ENCODE measurements around the gene CD244. TPM values are rescaled to one million over a fixed set of nuclear protein-coding genes. Genes with fewer than 3 reads are reported as not detected.
"Not testable (repeated sequence)": the region's sequence is repeated elsewhere in the genome, so short reads cannot be mapped to it uniquely, and the experiment has no call there.

Gene CD244
- total RNA-seq, 2 donors from 2014 or later = 0.48 TPM; not detected in 1

DNA sequence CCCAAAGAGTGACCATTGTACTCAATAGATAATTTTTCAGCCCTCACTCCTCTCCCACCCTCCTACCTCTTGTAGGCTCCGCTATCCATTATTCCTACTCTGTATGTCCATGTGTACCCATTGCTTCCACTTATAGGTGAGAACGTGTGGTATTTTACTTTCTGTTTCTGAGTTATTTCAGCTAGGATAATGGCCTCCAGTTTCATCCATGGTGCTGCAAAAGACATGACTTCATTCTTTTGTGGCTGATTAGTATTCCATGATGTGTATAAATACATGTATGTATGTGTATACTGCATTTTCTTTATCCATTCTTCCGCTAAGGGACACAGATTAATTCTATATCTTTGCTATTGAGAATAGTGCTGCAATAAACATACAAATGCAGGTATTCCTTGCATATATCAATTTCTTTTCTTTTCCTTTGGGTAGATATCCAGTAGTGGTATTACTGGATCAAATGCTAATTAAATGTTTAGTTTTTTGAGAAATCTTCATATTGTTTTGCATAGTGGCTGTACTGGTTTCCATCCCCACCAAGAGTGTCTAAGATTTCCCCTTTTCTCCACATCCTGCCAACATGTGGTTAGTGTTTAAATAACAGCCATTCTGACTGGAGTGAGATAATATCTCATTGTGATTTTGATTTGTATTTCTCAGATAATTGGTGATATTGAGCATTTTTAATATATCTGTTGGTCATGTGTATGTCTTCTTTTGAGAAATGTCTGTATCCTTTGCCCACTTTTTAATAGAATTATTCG, 61.9 kb downstream of the CD244 start:
- H3K27ac Mint-ChIP-seq = peak overlapping the region; percentile 75
- peak; percentile 33 for ATAC-seq (replicated peaks)
- H3K4me3 Mint-ChIP-seq = peak overlapping the region; percentile 83
- peaks cover 66% of the 10 kb centered on the region for H3K4me1 Mint-ChIP-seq
- peaks cover 39% of the 10 kb centered on the region for H3K36me3 Mint-ChIP-seq (ENCODE audit: low read depth)
- no peaks in the 10 kb centered on the region for H3K27me3 Mint-ChIP-seq
- peaks cover 3% of the 10 kb centered on the region for H3K9me3 Mint-ChIP-seq

DNA sequence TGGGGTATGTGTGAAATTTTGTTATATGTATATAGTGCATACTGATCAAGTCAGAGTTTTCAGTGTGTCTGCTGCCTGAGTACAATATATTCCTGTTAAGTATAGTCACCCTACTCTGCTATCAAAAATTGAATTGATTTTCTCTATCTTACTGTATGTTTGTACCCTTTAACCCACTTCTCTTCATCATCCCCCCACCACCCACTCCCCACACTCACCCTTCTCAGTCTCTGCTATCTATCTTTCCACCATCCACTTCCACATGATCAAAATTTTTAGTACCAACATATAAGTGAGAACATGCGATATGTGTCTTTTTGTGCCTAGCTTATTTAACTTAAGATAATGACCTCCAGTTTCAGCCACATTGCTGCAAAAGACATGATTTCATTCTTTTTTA, 62.5 kb downstream of the CD244 start:
- Mint-ChIP-seq H3K4me3 (peak overlapping the region; percentile 83), H3K36me3 (ENCODE audit: low read depth) (peaks cover 34% of the 10 kb centered on the region), H3K27me3 (no peaks in the 10 kb centered on the region), H3K9me3 (no peaks in the 10 kb centered on the region), H3K4me1 (peaks cover 70% of the 10 kb centered on the region), H3K27ac (no peak overlapping the region)
- no peak for ATAC-seq (replicated peaks)

DNA sequence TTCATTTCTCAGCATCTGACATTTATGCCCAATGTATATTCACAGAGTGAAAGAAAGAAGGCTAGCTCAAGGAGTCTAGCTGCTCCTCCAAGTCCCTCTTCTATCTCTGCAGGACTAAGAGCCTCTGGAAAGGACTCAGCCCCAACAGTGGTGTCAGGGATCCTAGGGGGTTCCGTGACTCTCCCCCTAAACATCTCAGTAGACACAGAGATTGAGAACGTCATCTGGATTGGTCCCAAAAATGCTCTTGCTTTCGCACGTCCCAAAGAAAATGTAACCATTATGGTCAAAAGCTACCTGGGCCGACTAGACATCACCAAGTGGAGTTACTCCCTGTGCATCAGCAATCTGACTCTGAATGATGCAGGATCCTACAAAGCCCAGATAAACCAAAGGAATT, 63.0 kb downstream of the CD244 start:
- Mint-ChIP-seq H3K27ac (peak overlapping the region; percentile 75), H3K4me1 (peaks cover 67% of the 10 kb centered on the region), H3K36me3 (ENCODE audit: low read depth) (peaks cover 29% of the 10 kb centered on the region), H3K27me3 (no peaks in the 10 kb centered on the region), H3K4me3 (peak overlapping the region; percentile 83), H3K9me3 (no peaks in the 10 kb centered on the region)
- no peak for ATAC-seq (replicated peaks)

DNA sequence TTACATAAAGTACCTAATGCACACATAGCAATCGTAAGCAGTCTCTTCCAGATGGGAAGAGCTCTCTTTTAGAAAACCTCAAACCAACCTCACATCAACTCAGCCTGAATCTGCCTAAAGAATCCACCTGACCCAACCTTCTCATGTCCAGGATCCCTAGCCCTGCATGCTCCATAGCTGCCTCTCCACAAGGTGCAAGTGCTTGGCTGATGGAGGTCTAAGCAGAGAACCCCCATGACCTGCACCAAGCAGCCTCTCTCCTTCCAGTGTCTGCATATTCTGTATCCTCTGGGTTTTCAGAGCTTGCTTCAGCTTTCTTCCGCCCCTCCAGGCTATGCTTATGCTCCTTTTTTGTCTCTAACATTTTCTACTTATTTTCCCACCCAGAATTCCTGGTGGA, 64.2 kb downstream of the CD244 start:
- Mint-ChIP-seq H3K27me3 (no peaks in the 10 kb centered on the region), H3K27ac (peak overlapping the region; percentile 75), H3K9me3 (no peaks in the 10 kb centered on the region), H3K36me3 (ENCODE audit: low read depth) (peaks cover 20% of the 10 kb centered on the region), H3K4me1 (peaks cover 65% of the 10 kb centered on the region), H3K4me3 (peak overlapping the region; percentile 83)
- no peak for ATAC-seq (replicated peaks)

DNA sequence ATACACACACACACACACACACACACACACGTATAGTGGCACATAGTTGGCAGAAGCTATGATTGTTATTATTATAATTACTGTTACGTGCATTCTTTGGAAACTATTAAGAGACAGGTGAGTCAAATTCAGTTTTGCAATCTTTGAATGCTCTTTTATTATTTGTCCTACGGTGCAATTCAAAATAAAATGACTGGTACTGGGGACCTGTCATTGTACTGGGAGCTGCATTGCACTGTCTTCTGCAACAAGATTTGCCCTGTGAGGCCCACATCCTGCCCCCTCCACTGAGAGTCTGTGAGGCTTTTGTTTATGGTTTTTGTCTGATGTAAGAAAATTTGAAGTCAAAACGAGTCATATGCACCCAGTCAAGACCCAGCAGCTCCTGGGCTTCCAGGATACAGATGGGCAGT, 64.8 kb downstream of the CD244 start:
- H3K4me1 Mint-ChIP-seq = peaks cover 65% of the 10 kb centered on the region
- no peaks in the 10 kb centered on the region for H3K9me3 Mint-ChIP-seq

DNA sequence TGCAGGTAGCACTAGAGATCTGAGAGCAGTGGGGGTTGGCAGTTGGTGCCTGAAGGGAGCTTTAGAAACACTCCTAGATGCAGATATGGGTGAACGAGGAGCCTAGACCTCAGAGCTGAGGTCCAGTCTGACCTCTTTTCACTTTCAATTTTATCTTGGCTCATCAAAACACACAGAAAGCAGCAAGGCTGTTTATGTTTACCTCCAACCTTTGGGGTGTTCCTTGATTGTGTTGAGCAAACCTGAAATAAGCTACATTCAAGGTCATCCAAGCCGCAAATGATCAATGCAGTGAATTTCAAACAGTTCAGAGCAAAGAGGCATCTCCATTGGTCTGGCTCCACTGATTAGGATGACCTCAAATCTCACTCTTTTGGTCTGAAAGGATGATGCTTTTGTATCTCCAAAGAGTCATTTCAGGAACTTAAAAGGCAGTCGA, 65.4 kb downstream of the CD244 start:
- H3K27ac Mint-ChIP-seq = peak overlapping the region; percentile 82
- peaks cover 10% of the 10 kb centered on the region for H3K36me3 Mint-ChIP-seq (ENCODE audit: low read depth)

More for the DNA sequence above, 64.8 kb downstream of the CD244 start:
- H3K27me3 Mint-ChIP-seq = no peaks in the 10 kb centered on the region
- H3K27ac Mint-ChIP-seq = peak overlapping the region; percentile 82
- peak overlapping the region; percentile 83 for H3K4me3 Mint-ChIP-seq
- peak; percentile 40 for ATAC-seq (replicated peaks)
- peaks cover 14% of the 10 kb centered on the region for H3K36me3 Mint-ChIP-seq (ENCODE audit: low read depth)

DNA sequence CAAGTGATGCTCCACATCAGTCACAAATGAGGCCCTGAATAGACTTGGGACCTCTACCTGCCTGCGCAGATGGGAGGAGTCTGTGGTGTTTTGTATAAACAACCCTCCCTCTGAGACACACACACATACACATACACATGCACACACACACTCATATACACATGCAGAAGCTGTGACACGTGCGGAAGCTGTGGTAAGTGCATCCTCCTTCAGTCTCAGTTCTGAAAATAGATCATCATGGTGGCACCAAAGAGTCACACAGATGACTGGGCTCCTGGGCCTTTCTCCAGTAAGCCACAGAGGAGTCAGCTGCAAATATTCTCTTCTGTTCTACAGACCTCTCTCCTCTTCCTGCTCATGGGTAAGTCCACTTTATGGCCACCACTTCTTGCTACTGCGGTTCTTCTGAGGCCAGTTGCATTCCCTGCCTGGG, 66.7 kb downstream of the CD244 start, which contains the start of gene LY9:
LY9 (plus strand) TSS at position 224 of the 433 bp plus-strand sequence; CDS start at position 238, 14 bp downstream.
- peaks cover 59% of the 10 kb centered on the region for H3K4me1 Mint-ChIP-seq
- peak within 1 kb of the TSS; percentile 82 for H3K27ac Mint-ChIP-seq
- peaks cover 3% of the 10 kb centered on the region for H3K36me3 Mint-ChIP-seq (ENCODE audit: low read depth)
- H3K27me3 Mint-ChIP-seq = no peaks in the 10 kb centered on the region
- H3K4me3 Mint-ChIP-seq = peak within 1 kb of the TSS; percentile 83
- no peaks in the 10 kb centered on the region for H3K9me3 Mint-ChIP-seq
- peak; percentile 91 for ATAC-seq (replicated peaks)

More for the DNA sequence above, 65.4 kb downstream of the CD244 start:
- Mint-ChIP-seq H3K27me3 (no peaks in the 10 kb centered on the region), H3K9me3 (no peaks in the 10 kb centered on the region), H3K4me1 (peaks cover 65% of the 10 kb centered on the region), H3K4me3 (peak overlapping the region; percentile 83)
- ATAC-seq (replicated peaks) = peak; percentile 5

DNA sequence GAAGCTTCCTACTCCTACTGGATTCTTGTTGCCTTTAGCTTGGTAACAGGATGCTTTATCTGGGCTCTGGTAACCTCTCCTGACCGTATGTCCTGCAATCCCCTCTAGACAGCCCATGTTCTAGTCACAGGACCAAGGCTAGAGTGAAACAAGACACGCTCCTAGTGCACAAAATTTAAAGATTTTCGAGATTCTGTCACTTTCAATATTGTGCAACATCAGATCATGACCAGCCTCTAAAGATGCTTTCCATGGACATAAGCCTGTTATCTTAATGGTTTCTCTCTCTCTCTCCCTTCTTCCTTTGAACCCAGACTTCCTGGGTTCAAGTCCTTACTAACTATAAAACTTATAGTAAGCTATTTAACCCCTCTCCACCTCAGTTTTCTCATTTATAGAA, 68.3 kb downstream of the CD244 start:
- no peak for ATAC-seq (replicated peaks)
- Mint-ChIP-seq H3K36me3 (ENCODE audit: low read depth) (no peaks in the 10 kb centered on the region), H3K27me3 (no peaks in the 10 kb centered on the region), H3K4me1 (peaks cover 43% of the 10 kb centered on the region), H3K4me3 (no peak overlapping the region), H3K9me3 (no peaks in the 10 kb centered on the region), H3K27ac (no peak overlapping the region)

DNA sequence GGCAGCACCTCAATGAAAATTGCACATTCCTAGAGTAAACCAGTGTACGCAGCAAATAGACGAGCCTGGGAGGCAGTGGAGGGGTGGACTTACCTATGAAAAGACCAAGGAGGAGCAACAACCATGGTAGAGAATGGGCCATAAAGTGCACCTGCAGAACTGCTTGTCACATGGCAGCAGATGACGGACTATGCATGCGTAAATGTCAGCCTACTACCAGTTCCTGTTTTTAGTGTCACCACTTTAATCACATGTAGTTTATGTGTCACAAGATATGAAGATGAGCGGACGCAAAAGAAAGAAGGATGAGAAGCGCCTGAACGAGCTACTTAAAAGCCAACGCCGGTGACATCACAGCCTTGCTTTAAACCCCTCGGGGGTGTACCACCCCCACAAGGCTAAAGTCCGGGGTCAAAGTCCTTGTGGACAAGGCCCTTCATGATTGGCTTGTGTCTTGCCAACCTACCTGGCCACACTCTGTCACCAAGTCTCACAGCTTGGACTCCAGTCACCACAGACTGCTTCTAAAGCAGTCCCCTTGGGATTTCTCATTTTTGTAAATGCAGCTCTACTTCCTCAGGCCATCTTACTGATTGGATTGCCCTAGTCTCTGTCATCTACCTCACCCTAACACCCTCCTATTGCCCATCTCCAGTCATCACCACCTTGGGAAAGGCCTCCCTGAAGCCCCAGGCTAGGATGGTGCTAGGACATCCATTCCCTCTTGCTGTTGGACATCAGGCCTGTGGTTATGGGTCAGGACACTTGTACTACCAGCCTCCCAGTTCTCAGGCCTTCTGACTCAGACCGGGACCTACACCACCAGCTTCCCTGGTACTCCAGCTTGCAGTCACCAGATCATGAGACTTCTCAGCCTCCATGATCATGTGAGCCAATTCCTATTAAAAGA, 72.7 kb downstream of the CD244 start:
- Mint-ChIP-seq H3K36me3 (ENCODE audit: low read depth) (no peaks in the 10 kb centered on the region), H3K27ac (no peak overlapping the region), H3K27me3 (no peaks in the 10 kb centered on the region), H3K4me3 (no peak overlapping the region), H3K9me3 (no peaks in the 10 kb centered on the region), H3K4me1 (peaks cover 8% of the 10 kb centered on the region)
- ATAC-seq (replicated peaks) = peak; percentile 29

DNA sequence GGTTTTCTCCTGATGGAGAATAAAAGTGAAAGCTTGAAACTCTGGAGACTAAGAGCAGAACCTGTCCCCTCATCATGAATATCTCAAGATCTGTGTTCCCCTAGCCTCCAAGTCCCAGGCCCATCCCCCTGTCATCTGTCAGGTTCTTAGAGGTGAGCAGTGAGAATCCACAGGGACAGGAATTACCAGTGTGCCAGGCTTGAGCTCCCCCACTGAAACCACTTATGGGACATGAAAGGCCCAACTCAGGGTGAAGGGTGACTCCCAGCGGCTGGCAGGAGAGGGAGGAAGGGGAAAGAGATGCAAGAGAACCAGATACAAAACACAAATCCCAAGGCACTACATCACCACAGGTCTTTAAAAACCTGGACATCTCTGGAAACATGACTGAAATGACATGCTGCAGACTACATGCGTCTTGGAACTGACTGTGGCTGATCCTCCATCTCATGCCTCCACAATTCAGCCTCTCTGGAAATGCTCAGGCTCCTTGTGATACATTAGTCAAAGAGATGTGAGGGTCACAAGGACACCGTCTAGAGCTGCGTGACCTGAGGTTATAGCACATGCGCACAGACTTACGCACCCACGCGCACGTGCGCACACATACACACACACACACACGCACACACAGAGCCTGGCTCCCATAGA, 73.5 kb downstream of the CD244 start:
- no peaks in the 10 kb centered on the region for H3K27me3 Mint-ChIP-seq

DNA sequence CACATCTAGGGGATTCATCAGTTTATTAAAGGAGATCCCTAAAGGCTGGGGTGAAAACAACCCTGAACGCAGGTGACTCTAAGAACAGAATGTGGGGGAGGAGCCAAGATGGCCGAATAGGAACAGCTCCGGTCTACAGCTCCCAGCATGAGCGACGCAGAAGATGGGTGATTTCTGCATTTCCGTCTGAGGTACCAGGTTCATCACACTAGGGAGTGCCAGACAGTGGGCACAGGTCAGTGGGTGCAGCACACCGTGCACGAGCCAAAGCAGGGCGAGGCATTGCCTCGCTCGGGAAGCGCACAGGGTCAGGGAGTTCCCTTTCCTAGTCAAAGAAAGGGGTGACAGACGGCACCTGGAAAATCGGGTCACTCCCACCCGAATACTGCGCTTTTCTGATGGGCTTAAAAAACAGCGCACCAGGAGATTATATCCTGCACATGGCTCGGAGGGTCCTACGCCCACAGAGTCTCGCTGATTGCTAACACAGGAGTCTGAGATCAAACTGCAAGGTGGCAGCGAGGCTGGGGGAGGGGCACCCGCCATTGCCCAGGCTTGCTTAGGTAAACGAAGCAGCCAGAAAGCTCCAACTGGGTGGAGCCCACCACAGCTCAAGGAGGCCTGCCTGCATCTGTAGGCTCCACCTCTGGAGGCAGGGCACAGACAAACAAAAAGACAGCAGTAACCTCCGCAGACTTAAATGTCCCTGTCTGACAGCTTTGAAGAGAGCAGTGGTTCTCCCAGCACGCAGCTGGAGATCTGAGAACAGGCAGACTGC, 79.5 kb downstream of the CD244 start:
- H3K4me1 Mint-ChIP-seq; H3K36me3 Mint-ChIP-seq (ENCODE audit: low read depth); H3K27me3 Mint-ChIP-seq; H3K27ac Mint-ChIP-seq; H3K4me3 Mint-ChIP-seq; H3K9me3 Mint-ChIP-seq; ATAC-seq (replicated peaks): not testable (repeated sequence)

More for the DNA sequence above, 73.5 kb downstream of the CD244 start:
- ATAC-seq (replicated peaks) = no peak
- Mint-ChIP-seq H3K9me3 (no peaks in the 10 kb centered on the region), H3K27ac (no peak overlapping the region), H3K4me3 (no peak overlapping the region), H3K36me3 (ENCODE audit: low read depth) (no peaks in the 10 kb centered on the region), H3K4me1 (peaks cover 2% of the 10 kb centered on the region)

DNA sequence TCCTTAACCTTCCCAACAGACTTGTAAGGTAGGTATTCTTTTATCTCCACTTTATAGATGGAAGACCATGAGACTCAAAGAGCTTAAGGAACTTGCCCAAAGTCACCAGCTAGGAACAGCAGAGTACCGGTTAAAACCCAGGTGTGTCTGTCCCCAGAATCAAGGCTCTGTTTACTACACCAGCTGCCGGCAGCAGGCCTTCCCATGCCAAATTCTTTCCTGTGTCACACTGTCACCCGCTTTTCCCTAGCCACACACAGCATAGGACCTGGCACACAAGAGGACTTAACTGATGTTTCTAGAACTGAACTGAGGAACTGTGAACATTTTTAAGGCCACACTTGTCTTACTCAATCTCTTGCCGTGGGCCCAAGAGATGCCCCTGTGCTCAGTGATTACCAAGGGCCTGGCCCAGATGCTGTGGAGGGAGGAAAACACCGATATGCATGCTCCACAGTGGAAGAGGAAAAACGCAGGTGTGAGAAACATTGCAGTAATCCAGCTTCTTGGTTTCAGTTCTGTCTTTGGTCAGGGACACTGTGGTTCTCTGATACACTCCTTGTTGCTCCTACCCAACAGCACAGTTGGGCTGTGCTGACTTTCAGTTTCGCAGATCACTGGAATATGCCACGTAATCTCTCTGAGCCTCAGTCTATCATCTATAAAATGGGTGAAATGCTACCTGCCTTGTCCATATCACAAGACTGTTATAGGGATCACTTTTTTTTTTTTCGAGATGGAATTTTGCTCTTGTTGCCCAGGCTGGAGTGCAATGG, 80.6 kb downstream of the CD244 start:
- H3K27me3 Mint-ChIP-seq = no peaks in the 10 kb centered on the region
- peaks cover 5% of the 10 kb centered on the region for H3K4me1 Mint-ChIP-seq
- no peaks in the 10 kb centered on the region for H3K36me3 Mint-ChIP-seq (ENCODE audit: low read depth)
- peak overlapping the region; percentile 74 for H3K27ac Mint-ChIP-seq
- ATAC-seq (replicated peaks) = peak; percentile 98
- no peaks in the 10 kb centered on the region for H3K9me3 Mint-ChIP-seq
- H3K4me3 Mint-ChIP-seq = peak overlapping the region; percentile 58

DNA sequence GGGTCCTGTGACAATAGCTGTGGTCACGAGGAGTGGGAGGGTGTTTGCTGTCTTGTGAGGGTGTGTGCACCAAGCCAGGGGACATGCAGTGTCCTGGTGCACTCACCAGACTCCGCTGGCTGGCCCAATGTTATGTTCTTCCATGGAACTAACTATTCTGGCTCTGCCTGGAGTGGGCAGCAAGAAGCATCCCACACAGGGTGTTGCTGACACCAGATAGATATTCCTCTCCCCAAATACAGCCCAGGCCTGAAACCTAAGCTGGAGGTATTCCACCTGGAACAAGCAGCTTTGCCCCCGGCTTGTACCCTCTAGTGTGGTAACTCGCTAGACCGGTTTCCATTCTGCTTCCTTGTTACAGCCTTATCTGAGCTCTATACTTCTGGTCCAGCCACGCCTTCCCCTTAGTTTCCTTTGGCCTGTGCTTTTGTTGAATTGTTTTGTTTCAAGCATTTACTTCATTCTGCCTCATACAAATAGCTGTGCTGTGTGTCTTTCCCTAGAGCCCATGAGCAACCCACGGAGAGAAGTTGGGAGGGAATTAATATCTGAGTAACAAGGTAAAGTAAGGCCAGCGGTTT, 81.4 kb downstream of the CD244 start:
- no peaks in the 10 kb centered on the region for H3K36me3 Mint-ChIP-seq (ENCODE audit: low read depth)
- ATAC-seq (replicated peaks) = no peak
- no peaks in the 10 kb centered on the region for H3K27me3 Mint-ChIP-seq
- H3K4me1 Mint-ChIP-seq = peaks cover 5% of the 10 kb centered on the region
- H3K27ac Mint-ChIP-seq = no peak overlapping the region
- H3K4me3 Mint-ChIP-seq = peak overlapping the region; percentile 58
- H3K9me3 Mint-ChIP-seq = no peaks in the 10 kb centered on the region

Measured in activated T-helper 17 cell treated with anti-CD3 and anti-CD28 coated beads, Interleukin-2, amount 50 U/mL, for 72 hours (primary cell).